Ishikawa (cell line): ENCODE results near the gene RBM38.

Experiments used
- CEBPB ChIP-seq: IDR thresholded peaks from 2 replicates; pipeline ENCODE4 v1.6.1; 2012
- EP300 ChIP-seq: IDR thresholded peaks from 2 replicates; pipeline ENCODE4 v1.6.1; 2012; ENCODE audit warnings: borderline replicate concordance
- REST ChIP-seq: IDR thresholded peaks from 2 replicates; pipeline ENCODE4 v1.6.1; 2012; ENCODE audit warnings: low read depth, mild to moderate bottlenecking
- TEAD4 ChIP-seq: IDR thresholded peaks from 2 replicates; pipeline ENCODE4 v1.6.1; 2012
- ZBTB7A ChIP-seq: IDR thresholded peaks from 2 replicates; pipeline ENCODE4 v1.6.1; 2012; ENCODE audit warnings: low read depth

- no peak for TF ChIP-seq EP300
- no peak for TF ChIP-seq REST
- no peak for TF ChIP-seq TEAD4
- TF ChIP-seq ZBTB7A: no peak
- no peak for TF ChIP-seq CEBPB
Measured at GRCh38 chr20:57346477-57346876, 44.7 kb upstream of the RBM38 start.
